Endometrial microvascular endothelial cells (primary cell): Measurements from ENCODE around the gene IFI30. TPM values are rescaled to one million over a fixed set of nuclear protein-coding genes. Genes with fewer than 3 reads are reported as not detected.
"Not testable (repeated sequence)": the region's sequence is repeated elsewhere in the genome, so short reads cannot be mapped to it uniquely, and the experiment has no call there.

Experiments used
- in situ Hi-C: cut with HindIII; loops from 2 replicates; pipeline ENCODE4 v1.10.0; 2017; ENCODE audit warnings: low sequenced_read_pairs, low pct_unique_long_range_greater_than_20kb; ENCODE audit errors: inconsistent ontology term
- total RNA-seq: library from RNA; depleted of rRNA; stranded (reverse); fragments of >200 nt; gene quantifications from one replicate; pipeline ENCODE4 v1.2.3, GENCODE V29; 2015; ENCODE audit errors: inconsistent ontology term

The IFI30 gene
- total RNA-seq, 1 donor from 2014 or later = 13.2 TPM

DNA sequence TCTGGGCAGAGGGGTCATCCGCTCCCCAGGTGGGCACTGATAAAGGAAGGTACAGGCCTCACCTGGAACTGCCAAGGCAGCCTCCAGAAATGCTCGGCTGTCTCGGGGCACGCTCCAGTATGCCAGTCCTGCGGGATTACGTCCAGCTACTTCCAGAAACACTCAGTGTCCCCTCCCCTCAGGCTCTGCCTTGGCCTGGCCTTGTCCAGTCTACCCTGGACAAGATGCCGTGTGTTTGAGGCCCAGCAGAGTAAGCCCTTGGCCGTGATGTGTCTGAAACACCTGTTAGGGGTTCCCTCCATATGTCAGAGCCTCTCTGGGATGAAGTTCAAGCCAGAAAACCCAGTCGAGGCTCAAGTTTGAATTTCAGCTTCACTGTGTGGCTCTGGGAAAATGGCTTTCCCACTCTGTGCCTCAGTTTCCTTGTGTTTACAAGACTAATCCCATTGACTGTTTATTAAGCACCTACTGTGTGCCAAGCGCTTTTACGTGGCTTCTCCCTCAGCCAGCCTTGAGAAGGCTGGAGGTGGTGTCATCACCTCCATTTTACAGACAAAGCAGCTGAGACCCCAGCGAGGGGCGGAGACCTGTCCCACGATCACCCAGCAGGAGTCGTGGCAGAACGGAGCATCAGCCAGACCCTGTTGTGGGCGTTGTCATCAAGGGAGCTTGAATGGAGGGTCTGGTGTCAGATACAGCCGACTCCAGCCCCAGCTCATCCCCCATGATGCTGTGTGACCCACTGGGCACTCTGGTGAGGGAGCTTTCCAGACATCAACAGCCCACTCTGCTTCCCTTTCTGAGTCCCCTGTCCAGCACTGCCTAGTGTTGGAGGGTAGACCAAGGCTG lies 22.6 kb upstream of the IFI30 start:
- in situ Hi-C loops = no loop called here

DNA sequence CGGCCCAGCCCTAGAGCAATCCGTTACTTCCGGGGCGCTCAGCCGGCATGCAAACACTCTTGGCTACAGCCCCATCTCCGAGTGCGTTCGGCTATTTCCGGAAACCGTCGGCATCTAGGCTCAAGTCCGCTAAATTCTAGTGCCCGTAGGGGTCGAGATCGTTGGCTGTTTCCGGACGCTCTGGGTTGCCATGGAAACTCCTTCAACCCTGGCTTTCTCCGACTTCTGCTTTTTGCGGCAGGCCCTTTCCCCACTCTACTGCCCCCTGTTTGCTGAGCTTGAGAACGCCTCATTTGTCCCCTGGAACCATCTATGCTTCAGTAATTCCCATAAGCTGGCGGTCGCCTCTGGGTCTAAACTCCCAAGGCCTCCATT lies 21.2 kb upstream of the IFI30 start:
- in situ Hi-C loops = no loop called here

DNA sequence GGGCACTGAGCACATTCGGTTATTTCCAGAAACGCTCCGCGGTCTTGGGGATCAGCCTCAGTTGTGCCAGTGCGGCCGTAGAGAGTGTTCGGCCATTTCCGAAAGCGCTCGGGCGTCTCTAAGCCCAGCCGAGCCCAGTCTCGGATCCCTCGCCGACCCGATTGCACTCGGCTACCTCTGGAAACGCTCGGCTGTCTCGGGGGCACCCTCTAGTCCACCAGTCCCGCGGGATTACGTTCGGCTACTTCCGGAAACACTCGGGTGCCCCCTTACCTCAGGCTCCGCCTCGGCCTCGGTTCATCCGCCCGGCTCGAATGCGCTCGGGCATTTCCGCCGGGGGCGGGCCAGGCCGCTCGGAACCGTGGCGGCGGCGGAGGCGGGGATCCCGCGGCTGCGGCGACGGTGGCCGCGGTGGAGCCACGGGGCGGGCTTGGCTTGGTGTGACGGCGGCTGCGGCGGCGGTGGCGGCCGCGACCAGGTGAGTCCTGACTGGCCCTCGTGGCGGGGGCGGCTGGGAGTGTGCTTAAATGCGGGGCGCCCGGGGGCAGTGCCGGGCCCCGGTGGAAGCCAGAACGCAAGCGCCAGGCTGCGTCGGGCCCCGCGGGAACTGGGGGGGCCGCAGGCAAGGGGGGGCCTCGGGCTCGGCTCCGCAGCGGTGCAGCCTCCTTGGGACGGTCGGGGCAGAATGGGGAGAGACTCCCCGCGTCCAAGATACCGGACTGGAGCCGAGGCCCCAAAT lies 20.6 kb upstream of the IFI30 start, which contains the start of gene PIK3R2:
Gene PIK3R2, plus strand, starts transcription at position 347 of the 739 bp plus-strand sequence. CDS start 2,717 bp downstream, outside the sequence.
- in situ Hi-C loops = no loop called here

DNA sequence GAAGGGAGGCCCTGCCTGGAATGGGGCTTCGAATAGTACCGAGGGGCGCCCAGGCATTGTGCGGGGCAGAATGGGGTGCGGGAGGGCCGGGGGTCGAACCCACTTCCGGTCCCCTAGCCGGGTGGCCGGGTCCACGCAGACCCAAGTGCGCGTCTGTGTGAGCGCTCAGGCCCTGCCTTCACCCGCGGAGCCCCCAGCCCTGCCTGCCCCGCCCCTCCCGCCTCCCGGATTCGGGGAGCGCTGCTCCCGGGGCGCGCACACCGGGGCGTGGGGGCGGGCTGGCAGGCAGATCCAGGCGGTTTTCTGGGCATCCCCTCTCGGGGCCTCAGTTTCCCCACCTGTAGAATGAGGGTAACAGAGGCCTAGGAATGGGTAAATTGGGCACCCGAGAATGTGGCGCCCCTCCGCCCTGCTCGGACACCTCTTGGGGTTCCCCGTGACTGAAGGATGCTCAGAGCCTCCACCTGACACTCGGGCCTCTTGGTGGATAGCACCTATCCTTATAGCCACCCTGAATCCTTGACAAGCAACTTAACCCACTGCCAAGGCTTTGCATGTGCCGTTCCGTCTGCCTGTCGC lies 20.0 kb upstream of the IFI30 start:
- in situ Hi-C loops = no loop called here

DNA sequence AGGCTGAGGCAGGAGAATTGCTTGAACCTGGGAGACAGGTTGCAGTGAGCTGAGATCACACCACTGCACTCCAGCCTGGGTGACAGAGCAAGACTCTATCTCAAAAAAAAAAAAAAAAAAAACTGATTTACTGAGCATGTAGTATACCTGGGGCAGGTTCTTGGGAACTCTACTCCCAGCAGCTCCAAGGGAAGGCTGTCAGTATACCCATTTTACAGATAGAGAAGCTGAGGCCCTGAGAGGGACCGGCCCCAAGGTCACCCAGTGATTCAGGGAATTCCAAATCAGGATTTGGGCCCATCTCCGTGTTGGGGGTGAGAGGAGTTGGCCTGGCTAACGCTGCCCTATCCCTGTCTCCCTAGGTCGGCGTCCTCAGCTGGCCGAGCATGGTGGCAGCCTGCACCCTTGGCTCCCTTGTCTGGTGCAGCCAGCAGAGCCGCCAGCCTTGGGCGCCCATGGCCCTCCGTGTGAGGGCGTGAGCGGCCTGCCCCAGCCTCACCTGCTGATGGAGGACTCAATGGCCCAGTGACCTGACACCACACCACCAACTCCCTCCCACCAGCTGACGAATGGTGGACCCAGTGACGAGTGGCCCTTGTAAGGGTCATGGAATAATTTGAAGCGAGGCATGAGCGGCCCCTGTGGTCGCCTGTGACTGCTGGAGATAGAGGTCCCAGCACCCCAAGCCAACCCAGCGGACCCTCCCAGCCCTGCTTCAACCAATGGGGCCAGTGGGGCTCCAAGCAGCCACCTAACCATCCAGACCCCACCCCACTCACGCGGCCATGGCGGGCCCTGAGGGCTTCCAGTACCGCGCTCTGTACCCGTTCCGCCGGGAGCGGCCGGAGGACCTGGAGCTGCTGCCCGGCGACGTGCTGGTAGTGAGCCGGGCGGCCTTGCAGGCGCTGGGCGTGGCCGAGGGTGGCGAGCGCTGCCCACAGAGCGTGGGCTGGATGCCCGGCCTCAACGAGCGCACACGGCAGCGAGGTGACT lies 18.2 kb upstream of the IFI30 start:
- in situ Hi-C loops = no loop called here

DNA sequence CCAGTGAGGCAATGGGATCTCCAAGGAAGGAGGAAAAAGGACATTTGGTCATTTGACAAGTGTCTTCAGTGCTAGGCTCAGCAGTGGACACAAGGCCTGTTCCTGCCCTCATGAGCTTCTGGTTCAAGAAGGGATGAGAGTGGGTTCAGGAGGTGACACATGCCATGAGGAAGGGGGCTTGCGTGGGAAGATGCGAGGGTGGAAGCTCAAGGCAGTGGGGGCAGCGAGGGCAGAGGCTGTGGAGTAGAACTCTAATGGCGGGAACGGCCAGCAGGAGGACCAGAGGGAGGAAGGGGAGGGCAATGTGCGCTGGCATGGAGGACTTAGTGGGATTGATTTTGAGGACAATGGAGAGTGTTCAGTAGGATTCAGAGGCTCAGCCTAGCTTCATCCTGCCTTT lies 17.3 kb upstream of the IFI30 start:
- in situ Hi-C loops = no loop called here

DNA sequence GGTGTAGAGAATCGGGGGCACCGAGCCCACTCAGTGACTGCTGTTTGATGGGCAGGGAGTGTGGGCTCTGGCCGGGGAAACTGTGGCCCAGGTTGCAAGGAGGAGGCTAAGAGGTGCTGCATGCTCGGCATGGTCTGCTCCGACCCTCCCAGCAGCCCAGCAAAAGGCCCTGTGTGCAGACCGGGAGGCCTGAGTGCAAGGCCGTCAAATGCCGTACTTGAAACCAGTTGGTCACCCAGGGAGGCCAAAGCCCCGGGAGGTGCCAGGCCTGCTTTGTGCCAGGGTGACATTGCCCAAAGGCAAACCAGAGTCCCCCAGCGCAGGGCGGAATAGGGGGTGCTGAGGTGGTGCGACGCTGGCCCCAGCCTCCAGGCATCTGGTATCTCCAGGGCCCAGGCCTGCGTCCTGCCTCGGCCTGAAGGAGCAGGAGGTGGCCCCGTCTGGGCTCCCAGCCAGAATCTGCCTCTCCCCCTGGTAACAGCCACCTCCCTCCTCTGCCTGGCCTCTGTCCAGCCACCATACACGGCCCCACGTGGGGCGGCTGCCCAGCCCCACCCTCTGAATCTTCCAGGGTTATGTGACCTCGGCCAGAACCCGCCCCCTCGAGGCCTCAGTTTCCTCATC lies 16.7 kb upstream of the IFI30 start:
- in situ Hi-C loops = no loop called here

DNA sequence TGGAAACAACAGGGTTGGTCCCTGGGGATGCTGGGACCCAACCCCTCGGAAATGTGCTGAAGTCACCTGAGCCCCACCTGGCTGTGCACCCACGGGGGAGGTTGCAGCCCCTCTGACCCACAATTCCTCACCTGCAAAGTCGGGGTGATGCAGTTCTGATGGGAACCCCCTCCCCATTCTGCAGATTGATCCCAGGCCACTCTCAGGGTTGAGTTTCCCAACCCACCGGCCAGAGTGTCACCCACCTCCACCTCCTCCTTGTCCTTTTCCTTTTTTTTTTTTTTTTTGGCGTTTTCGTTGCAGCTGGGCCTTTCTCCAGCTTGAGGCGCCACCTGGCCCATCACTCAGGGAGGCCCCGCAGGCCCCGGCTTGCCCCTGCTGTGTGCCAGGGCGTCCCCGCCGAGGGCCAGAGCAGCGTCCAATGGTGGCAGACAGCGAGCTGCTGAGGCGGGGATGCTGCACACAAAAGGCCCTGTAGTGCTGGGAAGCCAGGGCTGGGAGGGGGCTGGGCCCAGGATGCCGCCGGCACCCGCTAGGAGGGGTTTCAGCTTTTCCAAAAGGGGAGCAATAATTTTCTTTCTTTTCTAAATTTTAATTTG lies 16.0 kb upstream of the IFI30 start:
- in situ Hi-C loops = no loop called here

DNA sequence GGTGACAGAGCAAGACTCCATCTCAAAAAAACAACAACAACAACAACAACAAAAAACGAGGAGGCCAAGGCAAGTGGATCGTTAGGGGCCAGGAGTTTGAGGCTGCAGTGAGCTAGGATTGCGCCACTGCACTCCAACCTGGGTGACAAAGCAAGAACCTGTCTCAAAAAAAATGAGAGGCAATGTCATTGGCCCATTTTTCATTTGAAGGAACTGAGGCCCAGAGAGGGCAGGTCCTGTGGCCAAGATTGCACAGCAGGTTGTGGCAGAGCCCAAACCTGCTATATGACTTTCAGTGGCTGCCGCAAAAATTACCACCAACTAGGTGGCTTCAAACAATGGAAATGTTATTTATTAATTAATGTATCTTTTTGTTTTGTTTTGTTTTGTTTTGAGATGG lies 15.1 kb upstream of the IFI30 start:
- in situ Hi-C loops = no loop called here

DNA sequence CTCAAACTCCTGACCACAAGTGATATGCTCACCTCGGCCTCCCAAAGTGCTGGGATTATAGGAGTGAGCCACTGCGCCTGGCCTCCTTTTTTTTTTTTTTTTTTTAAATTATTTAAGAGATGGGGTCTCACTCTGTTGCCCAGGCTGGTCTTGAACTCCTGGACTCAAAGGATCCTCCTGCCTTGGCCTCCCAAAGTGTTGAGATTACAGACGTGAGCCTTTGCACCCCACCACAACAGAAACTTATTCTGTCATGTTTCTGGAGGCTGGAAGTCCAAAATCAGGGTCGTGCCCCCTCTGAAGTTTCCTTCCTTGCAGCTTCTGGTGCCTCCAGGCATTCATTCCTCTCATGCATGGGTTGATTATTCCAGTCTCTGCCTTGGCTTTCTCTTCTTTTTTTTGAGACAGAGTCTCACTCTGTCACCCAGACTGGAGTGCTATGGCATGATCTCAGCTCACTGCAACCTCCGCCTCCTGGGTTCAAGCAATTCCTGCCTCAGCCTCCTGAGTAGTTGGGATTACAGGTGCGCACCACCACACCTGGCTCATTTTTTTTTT lies 14.5 kb upstream of the IFI30 start:
- in situ Hi-C loops = not testable (repeated sequence)

DNA sequence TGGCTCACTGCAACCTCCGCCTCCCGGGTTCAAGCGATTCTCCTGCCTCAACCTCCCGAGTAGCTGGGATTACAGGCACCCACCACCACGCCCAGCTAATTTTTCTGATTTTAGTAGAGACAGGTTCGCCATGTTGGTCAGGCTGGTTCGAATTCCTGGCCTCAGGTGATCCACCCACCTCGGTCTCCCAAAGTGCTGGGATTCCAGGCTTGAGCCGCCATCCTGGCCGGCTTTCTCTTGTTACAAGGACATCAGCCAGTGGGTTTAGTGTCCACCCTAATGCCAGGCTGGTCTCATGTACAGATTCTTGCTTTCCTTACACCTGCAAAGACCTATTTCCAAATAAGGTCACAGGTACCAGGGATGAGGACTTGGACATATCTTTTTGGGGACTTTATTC lies 13.8 kb upstream of the IFI30 start:
- in situ Hi-C loops = no loop called here

DNA sequence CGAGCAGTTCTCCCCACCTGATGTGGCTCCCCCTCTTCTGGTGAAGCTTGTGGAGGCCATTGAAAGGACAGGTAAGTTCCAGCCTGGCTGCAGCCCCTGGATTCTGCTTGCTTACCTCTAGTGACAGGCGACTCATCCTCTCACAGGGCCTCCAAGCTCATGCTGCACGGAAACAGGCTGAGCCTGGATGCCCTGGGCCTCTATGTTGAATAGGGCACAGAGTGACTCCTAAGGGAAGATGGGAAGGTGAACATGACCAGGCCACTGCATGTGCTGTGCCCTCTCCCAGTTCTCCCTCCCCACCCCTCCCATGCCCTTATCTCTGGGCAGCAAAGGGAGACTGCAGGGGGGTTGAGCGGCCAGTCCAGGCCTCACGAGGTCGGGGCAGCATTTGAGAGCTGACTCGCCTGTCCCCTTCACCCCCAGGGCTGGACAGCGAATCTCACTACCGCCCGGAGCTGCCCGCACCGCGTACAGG lies 13.1 kb upstream of the IFI30 start:
- in situ Hi-C loops = no loop called here

DNA sequence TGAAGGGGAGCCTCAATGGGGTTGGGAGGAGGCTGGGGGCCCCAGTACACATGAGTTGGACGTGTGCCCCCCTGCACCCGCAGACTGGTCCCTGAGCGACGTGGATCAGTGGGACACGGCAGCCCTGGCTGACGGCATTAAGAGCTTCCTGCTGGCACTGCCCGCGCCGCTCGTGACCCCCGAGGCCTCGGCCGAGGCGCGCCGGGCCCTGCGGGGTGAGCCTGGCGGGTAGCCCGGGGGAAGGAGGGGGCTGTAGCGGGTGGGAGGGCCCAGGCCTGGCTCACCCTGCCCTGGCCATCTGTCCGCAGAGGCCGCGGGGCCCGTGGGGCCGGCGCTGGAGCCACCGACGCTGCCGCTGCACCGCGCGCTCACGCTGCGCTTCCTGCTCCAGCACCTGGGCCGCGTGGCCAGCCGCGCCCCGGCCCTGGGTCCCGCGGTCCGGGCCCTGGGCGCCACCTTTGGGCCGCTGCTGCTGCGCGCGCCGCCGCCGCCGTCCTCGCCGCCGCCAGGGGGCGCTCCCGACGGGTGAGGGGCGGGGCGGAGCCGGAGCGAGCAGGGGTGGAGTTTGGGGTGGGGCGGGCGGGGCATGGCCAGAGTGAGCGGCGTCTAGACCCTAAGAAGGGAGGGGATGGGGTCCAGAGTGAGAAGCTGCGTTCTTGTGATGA lies 12.5 kb upstream of the IFI30 start:
- in situ Hi-C loops = no loop called here

DNA sequence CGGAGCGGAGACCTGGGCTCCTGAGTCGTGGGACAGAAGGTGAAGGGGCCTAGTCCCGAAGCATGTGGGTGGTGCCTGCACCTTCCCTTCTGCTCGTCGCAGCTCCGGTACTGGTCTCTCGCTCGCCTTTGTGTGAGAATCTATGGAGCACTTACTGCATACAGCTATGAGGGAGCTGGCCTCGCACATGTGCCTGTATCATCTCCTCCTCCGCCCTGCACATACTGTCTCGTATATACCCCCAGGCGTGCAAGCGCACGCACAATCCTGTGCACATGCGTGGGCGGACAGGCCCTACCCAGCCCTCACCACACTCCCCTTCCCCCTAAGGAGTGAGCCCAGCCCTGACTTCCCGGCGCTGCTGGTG lies 12.0 kb upstream of the IFI30 start:
- in situ Hi-C loops = no loop called here

DNA sequence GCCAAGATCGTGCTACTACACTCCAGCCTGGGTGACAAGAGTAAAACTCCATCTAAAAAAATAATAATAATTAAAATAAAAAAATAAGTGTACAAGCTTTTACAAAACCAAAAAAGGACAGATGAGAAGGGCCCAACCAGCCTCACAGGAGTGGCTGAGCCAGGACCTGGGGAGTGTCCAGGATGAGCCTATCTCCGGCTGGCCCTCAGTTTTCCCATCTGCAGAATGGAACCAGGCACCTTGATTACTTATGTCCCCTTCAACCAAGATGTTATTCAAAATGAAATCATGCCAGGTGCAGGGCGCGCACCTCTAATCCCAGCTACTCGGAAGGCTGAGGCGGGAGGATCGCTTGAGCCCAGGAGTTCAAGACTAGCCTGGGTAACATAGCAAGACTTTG lies 9.5 kb upstream of the IFI30 start:
- in situ Hi-C loops = no loop called here

DNA sequence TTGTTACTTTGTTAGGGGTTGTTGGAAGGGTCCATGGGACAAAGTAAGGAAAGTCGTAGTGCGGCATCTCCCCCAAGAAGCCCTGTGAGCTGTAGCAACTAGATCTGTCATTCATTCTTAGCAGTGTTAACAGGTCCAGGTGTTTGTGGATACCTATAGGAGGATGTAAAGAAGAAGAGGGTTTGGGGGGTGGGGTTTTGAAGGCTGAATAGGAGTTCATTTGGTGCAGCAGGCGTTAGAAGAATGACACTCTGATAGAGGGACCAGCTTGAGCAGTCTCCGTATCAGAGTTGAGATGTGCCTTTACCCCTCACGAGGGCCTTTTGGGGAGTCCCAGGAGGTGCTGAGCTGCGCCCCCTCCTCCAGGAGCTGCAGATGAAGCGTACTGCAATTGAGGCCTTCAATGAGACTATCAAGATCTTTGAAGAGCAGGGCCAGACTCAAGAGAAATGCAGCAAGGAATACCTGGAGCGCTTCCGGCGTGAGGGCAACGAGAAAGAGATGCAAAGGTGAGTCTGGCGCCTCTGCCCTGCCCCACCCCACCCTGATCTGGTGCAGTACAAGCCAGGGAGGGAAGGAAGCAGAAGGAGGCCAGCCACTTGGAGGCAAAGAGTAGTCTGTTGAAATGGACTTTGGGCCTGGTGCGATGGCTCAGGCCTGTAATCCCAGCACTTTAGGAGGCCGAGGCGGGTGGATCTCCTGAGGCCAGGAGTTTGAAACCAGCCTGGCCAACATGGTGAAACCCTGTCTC lies 7.6 kb upstream of the IFI30 start:
- in situ Hi-C loops = no loop called here

DNA sequence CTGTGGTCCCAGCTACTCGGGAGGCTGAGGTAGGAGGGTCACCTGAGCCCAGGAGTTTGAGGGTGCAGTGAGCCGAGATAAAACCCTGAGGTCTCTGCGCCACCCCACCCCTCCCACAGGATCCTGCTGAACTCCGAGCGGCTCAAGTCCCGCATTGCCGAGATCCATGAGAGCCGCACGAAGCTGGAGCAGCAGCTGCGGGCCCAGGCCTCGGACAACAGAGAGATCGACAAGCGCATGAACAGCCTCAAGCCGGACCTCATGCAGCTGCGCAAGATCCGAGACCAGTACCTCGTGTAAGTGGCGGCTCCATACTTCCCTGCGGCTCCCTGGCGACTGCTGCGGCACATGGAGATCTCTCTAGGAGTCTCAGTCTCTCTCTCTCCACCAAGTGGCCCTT lies 6.6 kb upstream of the IFI30 start:
- in situ Hi-C loops = no loop called here
